Measurements from ENCODE around the gene LRRC37B.
"Not testable (repeated sequence)": the region's sequence is repeated elsewhere in the genome, so short reads cannot be mapped to it uniquely, and the experiment has no call there.

Gene LRRC37B

GRCh38 chr17:32042266-32042665 lies 35.1 kb downstream of the LRRC37B start:
- not testable (repeated sequence) for DNase-seq

- DNase-seq: not testable (repeated sequence)
Measured at GRCh38 chr17:32045611-32046010, 38.4 kb downstream of the LRRC37B start.

DNA sequence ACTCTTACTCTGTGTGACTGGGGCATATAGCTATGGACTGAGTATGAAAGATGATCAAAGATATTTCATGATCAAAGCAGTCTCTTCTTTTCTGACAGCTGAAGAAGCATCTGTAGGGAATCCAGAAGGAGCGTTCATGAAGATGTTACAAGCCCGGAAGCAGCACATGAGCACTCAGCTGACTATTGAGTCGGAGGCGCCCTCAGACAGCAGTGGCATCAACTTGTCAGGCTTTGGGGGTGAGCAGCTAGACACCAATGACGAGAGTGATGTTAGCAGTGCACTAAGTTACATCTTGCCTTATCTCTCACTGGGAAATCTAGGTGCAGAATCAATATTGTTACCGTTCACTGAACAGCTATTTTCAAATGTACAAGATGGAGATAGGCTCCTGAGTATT lies 40.5 kb downstream of the LRRC37B start:
- not testable (repeated sequence) for DNase-seq

- DNase-seq: not testable (repeated sequence)
Measured at GRCh38 chr17:32054985-32055384, 47.8 kb downstream of the LRRC37B start.

- not testable (repeated sequence) for DNase-seq
Measured at GRCh38 chr17:32055425-32055824, 48.2 kb downstream of the LRRC37B start.

DNA sequence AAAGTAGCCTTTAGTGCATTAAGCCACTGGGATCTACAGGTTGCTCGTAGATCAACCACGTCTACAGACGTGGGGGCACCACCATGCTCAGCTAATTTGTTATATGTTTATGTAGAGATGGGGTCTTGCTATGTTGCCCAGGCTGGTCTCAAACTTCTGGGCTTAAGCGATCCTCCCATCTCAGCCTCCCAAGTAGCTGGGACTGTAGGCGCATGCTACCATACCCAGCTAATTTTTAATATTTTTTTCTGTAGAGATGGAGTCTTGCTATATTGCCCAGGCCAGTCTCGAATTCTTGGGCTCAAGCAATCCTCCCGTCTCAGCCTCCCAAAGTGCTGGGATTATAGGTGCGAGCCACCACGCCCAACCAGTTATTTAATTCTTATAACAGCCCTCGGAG lies 49.3 kb downstream of the LRRC37B start:
- DNase-seq: not testable (repeated sequence)

DNA sequence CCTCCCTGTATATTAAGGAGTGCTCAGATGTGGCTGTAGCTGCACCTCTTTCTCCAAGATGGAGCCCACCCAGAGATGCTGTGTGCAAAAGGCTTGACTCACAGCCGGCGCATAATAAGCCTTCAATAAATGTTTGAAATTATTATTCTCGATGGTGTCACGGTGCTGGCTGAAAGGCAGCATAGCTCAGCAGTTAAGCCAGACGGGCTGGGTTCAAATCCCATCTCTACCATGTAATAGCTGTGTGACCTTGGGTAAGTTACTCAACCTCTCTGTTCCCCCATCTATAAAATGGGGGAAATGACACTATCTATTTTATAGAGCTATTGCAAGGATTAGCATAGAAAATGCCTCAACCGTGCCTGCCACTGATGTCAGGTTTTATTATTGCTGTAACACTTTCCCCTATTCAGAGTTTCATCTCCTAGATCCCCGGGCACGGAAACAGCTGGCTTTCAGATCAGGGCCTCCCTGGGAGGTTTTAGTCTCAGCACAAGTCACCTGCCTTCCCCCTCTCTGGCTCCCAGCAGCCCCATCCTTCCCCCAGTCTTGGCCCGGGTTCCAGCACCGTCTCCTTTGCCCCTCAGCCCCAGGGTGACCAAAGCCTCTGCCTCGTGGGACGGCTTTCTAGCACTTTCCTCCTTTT lies 50.4 kb downstream of the LRRC37B start:
- DNase-seq: not testable (repeated sequence)

GRCh38 chr17:32060695-32061094 lies 53.5 kb downstream of the LRRC37B start:
- DNase-seq: not testable (repeated sequence)

DNA sequence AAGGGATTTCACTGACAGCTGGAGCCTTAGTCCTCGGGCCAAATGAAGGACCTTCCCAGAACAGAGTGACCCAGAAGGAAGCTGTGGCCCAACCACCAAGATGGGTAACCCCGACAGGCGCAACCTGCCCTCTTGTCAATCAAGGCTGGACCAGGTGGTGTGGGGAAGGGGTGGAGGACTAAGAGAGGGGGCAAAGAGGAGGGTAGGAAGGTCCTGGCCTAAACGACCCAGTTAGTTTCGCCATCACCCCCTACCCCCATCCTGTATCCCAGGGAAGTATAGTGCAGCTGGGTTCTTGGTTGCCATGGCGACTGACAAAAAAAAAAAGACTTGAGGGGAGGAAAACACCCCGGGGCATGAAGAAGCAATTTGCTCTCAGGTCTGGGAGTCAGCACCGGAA lies 54.7 kb downstream of the LRRC37B start:
- DNase-seq: not testable (repeated sequence)

GRCh38 chr17:32064091-32064490 lies 56.9 kb downstream of the LRRC37B start:
- DNase-seq: not testable (repeated sequence)

- not testable (repeated sequence) for DNase-seq
Measured at GRCh38 chr17:32066123-32066680, 59.0 kb downstream of the LRRC37B start.

DNA sequence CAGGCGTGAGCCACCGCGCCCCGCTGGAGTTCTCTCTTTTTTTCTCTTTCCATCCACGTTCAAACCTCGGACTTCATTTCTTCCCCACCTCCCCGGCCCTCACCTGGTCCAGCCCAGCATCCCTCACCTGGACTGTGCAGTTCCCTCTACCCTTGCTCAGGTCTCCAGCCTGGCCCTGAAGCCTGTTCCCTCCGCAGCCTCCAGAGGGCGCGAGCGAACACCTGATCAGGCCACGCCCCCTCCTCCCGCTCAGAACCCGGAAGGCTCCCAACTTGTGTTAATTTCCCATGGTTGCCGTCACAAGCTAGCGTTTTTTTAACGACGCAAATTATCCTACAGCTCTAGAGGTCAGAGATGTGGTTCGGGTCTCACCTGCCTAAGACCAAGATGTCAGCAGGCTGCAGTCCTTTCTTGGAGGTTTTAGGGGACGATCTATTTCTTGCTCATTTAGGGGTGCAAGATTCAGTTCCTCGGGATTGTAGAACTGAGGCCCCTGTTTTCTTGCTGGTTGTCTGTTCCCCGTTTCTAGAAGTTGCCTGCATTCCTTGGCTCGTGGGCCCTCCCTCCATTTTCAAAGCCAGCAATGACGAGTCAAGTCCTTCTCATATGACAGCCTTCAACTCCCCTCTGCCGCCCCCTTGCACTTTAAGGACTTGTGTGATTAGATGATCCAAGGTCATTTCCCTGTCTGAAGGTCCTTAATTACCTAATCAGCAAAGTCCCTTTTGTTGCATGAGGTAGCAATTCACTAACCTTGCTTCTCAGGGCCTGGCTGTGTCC lies 59.9 kb downstream of the LRRC37B start:
- peak; percentile 54 for DNase-seq

- not testable (repeated sequence) for DNase-seq
Measured at GRCh38 chr17:32069067-32069466, 61.9 kb downstream of the LRRC37B start.

- DNase-seq: not testable (repeated sequence)
Measured at GRCh38 chr17:32071961-32072360, 64.8 kb downstream of the LRRC37B start.

DNA sequence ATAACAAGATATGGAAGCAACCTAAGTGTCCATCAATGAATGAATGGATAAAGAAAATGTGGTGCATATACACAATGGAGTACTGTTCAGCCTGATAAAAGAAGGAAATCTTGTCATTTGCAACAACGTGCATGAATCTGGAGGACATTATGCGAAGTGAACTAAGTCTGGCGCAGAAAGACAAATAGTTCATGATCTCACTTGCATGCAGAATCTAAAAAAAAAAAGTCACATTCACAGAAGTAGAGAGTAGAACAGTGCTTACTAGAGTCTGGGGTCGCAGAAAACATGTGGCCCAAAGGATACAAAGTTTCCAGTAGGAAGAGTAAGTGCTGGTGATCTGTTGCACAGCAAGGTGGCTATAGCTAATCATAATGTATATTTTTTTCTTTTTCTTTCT lies 65.9 kb downstream of the LRRC37B start:
- DNase-seq: not testable (repeated sequence)

- DNase-seq: peak; percentile 47
Measured at GRCh38 chr17:32079753-32080152, 72.6 kb downstream of the LRRC37B start.

- not testable (repeated sequence) for DNase-seq
Measured at GRCh38 chr17:32083550-32083979, 76.4 kb downstream of the LRRC37B start.

- not testable (repeated sequence) for DNase-seq
Measured at GRCh38 chr17:32084003-32084941, 77.1 kb downstream of the LRRC37B start.

DNA sequence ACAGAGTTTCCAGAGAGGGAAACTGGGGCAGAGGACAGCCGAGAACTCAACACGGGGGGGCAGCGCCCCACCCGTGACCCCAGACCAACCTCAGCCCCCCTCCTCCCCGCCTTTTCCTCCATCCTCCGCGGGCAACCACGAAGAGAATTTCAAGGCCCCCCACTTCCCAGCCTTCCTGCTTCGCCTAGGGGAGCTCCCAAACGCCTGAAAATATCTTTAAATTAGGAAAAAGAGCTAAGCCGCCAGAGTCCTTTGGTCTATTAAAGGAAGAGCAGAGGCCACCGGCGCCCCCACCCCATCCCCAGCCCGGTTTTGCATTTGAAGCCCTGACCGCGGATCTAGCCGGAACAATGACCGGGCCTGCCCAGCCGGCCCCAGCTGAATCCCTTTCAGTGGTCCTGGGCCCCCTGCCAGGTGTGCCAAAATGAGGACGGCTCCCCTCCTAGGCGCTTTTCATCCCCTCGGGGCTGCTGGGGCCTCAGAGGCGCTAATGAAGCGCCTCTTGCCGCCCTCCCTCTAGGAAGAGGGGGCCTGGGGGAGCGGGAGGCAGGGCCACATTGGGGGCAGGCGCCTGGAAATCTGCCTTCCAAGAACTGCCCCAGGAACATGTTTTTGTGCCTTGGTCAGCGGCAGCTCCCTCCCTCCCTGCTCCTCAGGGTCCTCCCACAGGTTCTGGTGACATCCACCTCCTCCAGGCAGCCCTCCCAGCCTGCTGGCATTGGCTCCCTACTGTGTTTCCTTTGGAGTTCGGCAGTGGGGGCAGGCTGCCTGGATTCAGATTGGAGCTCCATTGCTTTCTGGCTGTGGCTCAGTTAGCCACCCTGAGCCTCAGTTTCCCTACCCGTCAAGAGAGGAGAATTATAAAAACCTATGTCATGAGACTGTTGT lies 78.0 kb downstream of the LRRC37B start:
- DNase-seq: not testable (repeated sequence)

DNA sequence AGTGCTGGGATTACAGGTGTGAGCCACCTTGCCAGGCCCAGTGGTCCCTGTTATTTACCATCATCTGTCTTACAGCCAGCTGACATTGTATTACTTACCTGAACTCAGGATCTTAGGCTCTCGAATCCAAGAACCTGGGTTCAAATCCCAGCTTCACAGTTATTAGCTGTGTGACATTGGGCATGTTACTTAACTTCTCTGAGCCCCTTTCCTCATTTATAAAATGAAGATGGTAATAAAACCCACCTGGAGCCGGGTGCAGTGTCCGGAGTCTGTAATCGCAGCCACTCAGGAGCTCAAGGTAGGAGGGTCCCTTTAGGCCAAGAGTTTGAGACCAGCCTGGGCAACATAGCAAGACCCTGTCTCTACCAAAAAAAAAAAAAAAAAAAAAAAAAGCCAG lies 79.7 kb downstream of the LRRC37B start:
- not testable (repeated sequence) for DNase-seq

DNA sequence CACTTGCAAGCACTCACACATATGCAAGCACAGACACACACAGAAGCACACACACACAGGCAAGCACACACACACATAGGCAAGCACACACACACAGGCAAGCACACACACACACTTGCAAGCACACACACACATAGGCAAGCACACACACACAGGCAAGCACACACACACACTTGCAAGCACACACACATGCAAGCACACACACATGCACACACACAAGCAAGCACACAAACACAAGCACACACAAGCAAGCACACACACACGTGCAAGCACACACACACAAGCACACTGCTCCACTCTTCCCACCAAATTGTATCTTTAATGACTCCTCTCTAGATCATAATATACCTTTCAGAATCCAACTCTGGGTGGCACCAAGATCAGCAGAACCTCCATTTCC lies 84.9 kb downstream of the LRRC37B start:
- DNase-seq: not testable (repeated sequence)

DNA sequence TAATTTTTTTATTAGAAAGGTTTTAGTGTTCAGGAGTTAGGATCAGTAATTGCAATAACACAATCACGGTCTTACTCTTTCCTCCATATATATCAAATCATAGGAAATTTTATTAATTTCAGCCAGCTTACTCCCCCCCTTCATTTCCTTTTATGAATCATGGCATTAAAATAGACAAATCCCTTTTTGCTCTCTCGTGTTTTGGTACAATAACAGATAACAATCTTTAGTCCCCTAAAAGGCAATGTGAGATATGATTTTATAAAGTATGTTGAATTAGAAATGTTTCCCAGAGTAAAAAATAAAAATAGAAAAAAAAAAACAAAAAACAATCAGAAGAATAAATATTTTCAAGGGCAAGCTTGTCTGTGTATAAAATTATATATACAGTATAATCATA lies 92.5 kb downstream of the LRRC37B start:
- DNase-seq: no peak
